ENCODE results near the gene BAMBI.

BAMBI gene

DNA sequence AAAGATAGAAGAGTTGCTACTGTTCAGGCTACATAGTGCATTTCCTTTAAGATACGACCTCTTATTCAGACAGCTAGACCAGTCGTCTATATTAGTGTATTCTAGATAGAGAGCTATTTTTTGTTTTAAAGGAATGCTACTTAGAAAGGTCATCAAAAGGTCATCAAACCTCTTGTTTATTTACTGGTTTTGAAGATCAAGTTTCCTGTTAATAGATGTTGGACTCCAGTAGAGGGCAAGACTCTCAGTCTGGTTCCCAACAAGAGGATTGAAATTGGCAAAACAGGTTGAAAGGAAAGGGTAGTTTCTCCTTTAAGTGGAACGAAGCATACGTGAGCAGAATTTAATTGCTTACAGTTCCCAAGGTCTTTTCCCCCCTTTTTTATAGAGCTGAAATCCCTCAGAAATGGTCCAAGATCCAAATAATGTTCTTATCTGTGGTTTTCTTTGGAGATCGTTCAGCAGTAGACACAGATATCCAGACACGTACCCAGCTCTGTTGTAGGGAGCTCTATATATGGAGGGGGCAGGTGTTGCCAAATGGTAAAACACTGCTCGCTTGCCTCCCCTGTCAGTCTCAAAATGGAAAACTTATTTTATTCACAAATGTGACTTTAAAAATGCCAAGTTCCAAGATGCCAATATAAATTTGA, 37.2 kb downstream of the BAMBI start:
- Histone ChIP-seq H3K4me1 (ENCODE audit: insufficient read depth, low read length, severe bottlenecking) (no peaks in the 10 kb centered on the region), H3K9me3 (ENCODE audit: low read length) (no peaks in the 10 kb centered on the region), H3K27me3 (ENCODE audit: insufficient read depth, low read length) (no peaks in the 10 kb centered on the region; the same call in 1 of the 2 replicates), H3K27ac (ENCODE audit: low read depth, low read length, poor library complexity, severe bottlenecking) (no peak overlapping the region), H3F3A (ENCODE audit: insufficient read depth, low read length) (no peaks in the 10 kb centered on the region), H4K20me1 (ENCODE audit: insufficient read depth, low read length) (no peaks in the 10 kb centered on the region), H3K9ac (ENCODE audit: low read length) (no peak overlapping the region), H3K79me2 (ENCODE audit: insufficient read depth, low read length) (no peaks in the 10 kb centered on the region), H3K4me2 (ENCODE audit: low read length) (no peak overlapping the region), H3K36me3 (ENCODE audit: insufficient read depth, low read length) (no peaks in the 10 kb centered on the region), H3K9me2 (ENCODE audit: low read depth, low read length) (no peaks in the 10 kb centered on the region), H2AFZ (ENCODE audit: low read length) (no peak overlapping the region), H3K4me3 (ENCODE audit: low read depth, low read length, poor library complexity, severe bottlenecking) (no peak overlapping the region)
- no peak for TF ChIP-seq EZH2 (IDR thresholded peaks at IDR 0.05; ENCODE audit: borderline replicate concordance, low read length)
- TF ChIP-seq, protein P1, sequence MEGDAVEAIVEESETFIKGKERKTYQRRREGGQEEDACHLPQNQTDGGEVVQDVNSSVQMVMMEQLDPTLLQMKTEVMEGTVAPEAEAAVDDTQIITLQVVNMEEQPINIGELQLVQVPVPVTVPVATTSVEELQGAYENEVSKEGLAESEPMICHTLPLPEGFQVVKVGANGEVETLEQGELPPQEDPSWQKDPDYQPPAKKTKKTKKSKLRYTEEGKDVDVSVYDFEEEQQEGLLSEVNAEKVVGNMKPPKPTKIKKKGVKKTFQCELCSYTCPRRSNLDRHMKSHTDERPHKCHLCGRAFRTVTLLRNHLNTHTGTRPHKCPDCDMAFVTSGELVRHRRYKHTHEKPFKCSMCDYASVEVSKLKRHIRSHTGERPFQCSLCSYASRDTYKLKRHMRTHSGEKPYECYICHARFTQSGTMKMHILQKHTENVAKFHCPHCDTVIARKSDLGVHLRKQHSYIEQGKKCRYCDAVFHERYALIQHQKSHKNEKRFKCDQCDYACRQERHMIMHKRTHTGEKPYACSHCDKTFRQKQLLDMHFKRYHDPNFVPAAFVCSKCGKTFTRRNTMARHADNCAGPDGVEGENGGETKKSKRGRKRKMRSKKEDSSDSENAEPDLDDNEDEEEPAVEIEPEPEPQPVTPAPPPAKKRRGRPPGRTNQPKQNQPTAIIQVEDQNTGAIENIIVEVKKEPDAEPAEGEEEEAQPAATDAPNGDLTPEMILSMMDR (IDR thresholded peaks at IDR 0.05; ENCODE audit: low read length) = no peak

DNA sequence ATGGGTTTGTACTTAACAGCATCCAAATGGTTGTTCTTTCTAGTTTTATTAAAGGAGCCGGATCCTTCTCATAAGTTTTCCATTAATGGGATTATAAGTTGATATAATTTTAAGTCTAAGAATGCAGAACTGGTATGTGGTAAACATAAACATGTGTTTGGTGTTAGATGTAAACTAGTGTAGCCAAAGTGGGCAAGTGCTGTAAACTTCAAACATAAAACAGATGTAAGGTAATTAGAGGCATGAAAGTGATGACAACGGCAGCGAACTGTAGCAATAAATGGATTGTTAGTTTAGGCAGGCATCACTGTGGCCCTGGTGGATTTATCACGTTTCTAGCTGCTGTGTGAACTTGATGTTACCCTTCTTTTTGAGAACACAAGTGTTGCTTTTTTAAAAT, 37.9 kb downstream of the BAMBI start:
- Histone ChIP-seq H3K27me3 (ENCODE audit: insufficient read depth, low read length) (no peaks in the 10 kb centered on the region; the same call in 1 of the 2 replicates), H3K27ac (ENCODE audit: low read depth, low read length, poor library complexity, severe bottlenecking) (no peak overlapping the region), H4K20me1 (ENCODE audit: insufficient read depth, low read length) (no peaks in the 10 kb centered on the region), H3K79me2 (ENCODE audit: insufficient read depth, low read length) (no peaks in the 10 kb centered on the region), H2AFZ (ENCODE audit: low read length) (no peak overlapping the region), H3K36me3 (ENCODE audit: insufficient read depth, low read length) (no peaks in the 10 kb centered on the region), H3K9me2 (ENCODE audit: low read depth, low read length) (no peaks in the 10 kb centered on the region), H3K4me2 (ENCODE audit: low read length) (no peak overlapping the region), H3F3A (ENCODE audit: insufficient read depth, low read length) (no peaks in the 10 kb centered on the region), H3K9ac (ENCODE audit: low read length) (no peak overlapping the region), H3K9me3 (ENCODE audit: low read length) (no peaks in the 10 kb centered on the region), H3K4me1 (ENCODE audit: insufficient read depth, low read length, severe bottlenecking) (no peaks in the 10 kb centered on the region), H3K4me3 (ENCODE audit: low read depth, low read length, poor library complexity, severe bottlenecking) (no peak overlapping the region)
- no peak for TF ChIP-seq EZH2 (IDR thresholded peaks at IDR 0.05; ENCODE audit: borderline replicate concordance, low read length)
- TF ChIP-seq, protein P1 (IDR thresholded peaks at IDR 0.05; ENCODE audit: low read length) = no peak

DNA sequence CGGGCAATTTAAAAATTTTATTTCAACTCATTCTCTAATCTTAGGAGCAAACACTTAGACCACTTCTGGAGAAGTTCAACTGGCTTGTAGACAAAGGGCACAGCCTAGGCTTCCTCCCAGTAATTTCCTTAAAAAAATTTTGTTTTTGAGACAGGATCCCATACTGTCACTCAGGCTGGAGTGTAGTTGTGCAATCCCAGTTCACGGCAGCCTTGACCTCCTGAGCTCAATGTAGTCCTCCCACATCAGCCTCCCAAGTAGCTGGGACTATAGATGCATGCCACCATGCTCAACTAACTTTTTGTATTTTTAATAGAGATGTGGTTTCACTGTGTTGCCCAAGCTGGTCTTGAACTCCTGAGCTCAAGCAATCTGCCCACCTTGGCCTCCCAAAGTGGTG, 38.4 kb downstream of the BAMBI start:
- Histone ChIP-seq H4K20me1 (ENCODE audit: insufficient read depth, low read length) (no peaks in the 10 kb centered on the region), H3K27me3 (ENCODE audit: insufficient read depth, low read length) (no peaks in the 10 kb centered on the region; the same call in 1 of the 2 replicates), H3K27ac (ENCODE audit: low read depth, low read length, poor library complexity, severe bottlenecking) (no peak overlapping the region), H2AFZ (ENCODE audit: low read length) (no peak overlapping the region), H3K9me3 (ENCODE audit: low read length) (no peaks in the 10 kb centered on the region), H3K9me2 (ENCODE audit: low read depth, low read length) (no peaks in the 10 kb centered on the region), H3K4me3 (ENCODE audit: low read depth, low read length, poor library complexity, severe bottlenecking) (no peak overlapping the region), H3K36me3 (ENCODE audit: insufficient read depth, low read length) (no peaks in the 10 kb centered on the region), H3K9ac (ENCODE audit: low read length) (no peak overlapping the region), H3F3A (ENCODE audit: insufficient read depth, low read length) (no peaks in the 10 kb centered on the region), H3K4me1 (ENCODE audit: insufficient read depth, low read length, severe bottlenecking) (no peaks in the 10 kb centered on the region), H3K4me2 (ENCODE audit: low read length) (no peak overlapping the region), H3K79me2 (ENCODE audit: insufficient read depth, low read length) (no peaks in the 10 kb centered on the region)
- TF ChIP-seq, protein P1 (IDR thresholded peaks at IDR 0.05; ENCODE audit: low read length) = no peak
- no peak for TF ChIP-seq EZH2 (IDR thresholded peaks at IDR 0.05; ENCODE audit: borderline replicate concordance, low read length)
